ENCODE measurements around the gene NISCH. TPM values are rescaled to one million over a fixed set of nuclear protein-coding genes. Genes with fewer than 3 reads are reported as not detected.

The NISCH gene
- total RNA-seq, 2 experiments from 2014 or later, result 77.2 to 82.6 TPM

- Mint-ChIP-seq H3K4me1 (ENCODE audit: low read depth) (no peaks in the 10 kb centered on the region), H3K27me3 (ENCODE audit: low read depth) (no peaks in the 10 kb centered on the region), H3K36me3 (ENCODE audit: low read depth) (no peaks in the 10 kb centered on the region), H3K9me3 (ENCODE audit: insufficient read depth) (no peaks in the 10 kb centered on the region), H3K4me3 (no peak overlapping the region), H3K27ac (no peak overlapping the region)
- ATAC-seq (no peak), DNase-seq (no peak)
- POLR2A ChIA-PET, result no interaction called here
- CTCF ChIA-PET, result no interaction called here
Observed at GRCh38 chr3:52516509-52517195, 61.2 kb downstream of the NISCH start.

- no peaks in the 10 kb centered on the region for H3K27me3 Mint-ChIP-seq (ENCODE audit: low read depth)
- DNase-seq (no peak), ATAC-seq (no peak)
- no peaks in the 10 kb centered on the region for H3K4me1 Mint-ChIP-seq (ENCODE audit: low read depth)
- no peak overlapping the region for H3K27ac Mint-ChIP-seq
- H3K9me3 Mint-ChIP-seq (ENCODE audit: insufficient read depth), result no peaks in the 10 kb centered on the region
- POLR2A ChIA-PET, result no interaction called here
- CTCF ChIA-PET, result no interaction called here
- no peaks in the 10 kb centered on the region for H3K36me3 Mint-ChIP-seq (ENCODE audit: low read depth)
- no peak overlapping the region for H3K4me3 Mint-ChIP-seq
Observed at GRCh38 chr3:52517796-52518722, 62.7 kb downstream of the NISCH start.

DNA sequence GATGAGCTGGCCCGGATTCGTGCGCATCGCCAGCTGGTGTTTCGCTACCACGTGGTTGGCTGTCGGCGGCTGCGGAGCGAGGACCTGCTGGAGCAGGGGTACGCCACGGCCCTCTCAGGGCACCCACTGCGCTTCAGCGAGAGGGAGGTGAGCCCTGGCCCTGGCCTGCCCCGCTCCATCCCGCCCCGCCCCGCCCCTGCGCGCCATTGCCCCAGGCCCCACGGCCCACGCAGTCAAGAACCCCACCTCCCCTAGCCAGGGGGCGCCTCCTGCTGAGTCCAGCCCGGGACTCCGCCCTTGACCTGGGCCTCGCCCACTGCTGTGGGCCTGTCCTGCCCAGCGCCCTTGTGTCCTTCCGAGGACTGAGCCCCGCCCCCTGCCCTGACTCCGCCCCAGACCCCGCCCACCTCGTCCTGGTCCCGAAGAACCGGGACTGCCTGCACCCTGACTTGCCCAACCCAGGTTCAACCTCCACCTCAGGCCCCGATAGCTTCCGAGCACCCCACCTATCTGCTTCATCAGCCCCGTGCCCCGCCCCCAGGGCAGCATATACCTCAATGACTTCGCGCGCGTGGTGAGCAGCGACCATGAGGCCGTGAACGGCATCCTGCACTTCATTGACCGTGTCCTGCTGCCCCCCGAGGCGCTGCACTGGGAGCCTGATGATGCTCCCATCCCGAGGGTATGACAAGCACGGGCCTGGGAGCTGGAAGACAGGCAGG lies 63.5 kb downstream of the NISCH start:
- ChIA-PET CTCF (no interaction called here), POLR2A (no interaction called here)
- no peak overlapping the region for H3K4me3 Mint-ChIP-seq
- DNase-seq (no peak), ATAC-seq (no peak)
- H3K27ac Mint-ChIP-seq, result no peak overlapping the region
- no peaks in the 10 kb centered on the region for H3K36me3 Mint-ChIP-seq (ENCODE audit: low read depth)
- no peaks in the 10 kb centered on the region for H3K27me3 Mint-ChIP-seq (ENCODE audit: low read depth)
- no peaks in the 10 kb centered on the region for H3K4me1 Mint-ChIP-seq (ENCODE audit: low read depth)
- H3K9me3 Mint-ChIP-seq (ENCODE audit: insufficient read depth), result no peaks in the 10 kb centered on the region

- ATAC-seq, result no peak
- peaks cover 5% of the 10 kb centered on the region for H3K36me3 Mint-ChIP-seq (ENCODE audit: low read depth)
- CTCF ChIA-PET, result no interaction called here
- H3K27me3 Mint-ChIP-seq (ENCODE audit: low read depth), result no peaks in the 10 kb centered on the region
- H3K4me3 Mint-ChIP-seq, result no peak overlapping the region
- no peak overlapping the region for H3K27ac Mint-ChIP-seq
- DNase-seq, result no peak
- no peaks in the 10 kb centered on the region for H3K4me1 Mint-ChIP-seq (ENCODE audit: low read depth)
- no peaks in the 10 kb centered on the region for H3K9me3 Mint-ChIP-seq (ENCODE audit: insufficient read depth)
- POLR2A ChIA-PET, result interaction anchor here (0.9 kb wide), 1 partner anchor 107 kb away, joined by 3 read pairs; no protein-coding TSS in a partner anchor
Observed at GRCh38 chr3:52519445-52520140, 64.2 kb downstream of the NISCH start.

DNA sequence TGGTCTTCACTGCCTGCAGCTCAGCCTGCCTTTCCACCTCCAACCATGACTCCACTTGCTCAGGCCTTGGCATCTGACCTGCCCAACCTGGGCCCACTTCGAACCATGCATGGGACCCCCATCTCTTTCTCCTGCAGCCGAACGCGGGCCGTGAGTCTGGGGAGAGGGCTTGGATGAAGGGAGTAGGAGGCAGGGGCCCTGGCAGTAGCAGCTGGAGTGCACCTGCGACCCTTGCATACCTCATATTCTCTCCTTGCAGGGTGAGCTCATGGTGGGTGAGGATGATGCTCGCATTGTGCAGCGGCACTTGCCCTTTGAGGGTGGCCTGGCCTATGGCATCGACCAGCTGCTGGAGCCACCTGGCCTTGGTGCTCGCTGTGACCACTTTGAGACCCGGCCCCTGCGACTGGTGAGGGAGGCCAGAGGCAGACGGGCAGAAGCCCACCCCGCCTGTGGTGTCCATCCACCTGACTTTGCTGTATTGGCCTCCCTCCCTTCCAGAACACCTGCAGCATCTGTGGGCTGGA lies 64.8 kb downstream of the NISCH start:
- CTCF ChIA-PET, result no interaction called here
- Mint-ChIP-seq H3K4me1 (ENCODE audit: low read depth) (no peaks in the 10 kb centered on the region), H3K27me3 (ENCODE audit: low read depth) (no peaks in the 10 kb centered on the region), H3K9me3 (ENCODE audit: insufficient read depth) (no peaks in the 10 kb centered on the region), H3K27ac (no peak overlapping the region), H3K36me3 (ENCODE audit: low read depth) (peaks cover 5% of the 10 kb centered on the region), H3K4me3 (no peak overlapping the region)
- ATAC-seq, result no peak
- POLR2A ChIA-PET, result interaction anchor here (0.9 kb wide), 1 partner anchor 108 kb away, joined by 3 read pairs; no protein-coding TSS in a partner anchor
- DNase-seq, result no peak

DNA sequence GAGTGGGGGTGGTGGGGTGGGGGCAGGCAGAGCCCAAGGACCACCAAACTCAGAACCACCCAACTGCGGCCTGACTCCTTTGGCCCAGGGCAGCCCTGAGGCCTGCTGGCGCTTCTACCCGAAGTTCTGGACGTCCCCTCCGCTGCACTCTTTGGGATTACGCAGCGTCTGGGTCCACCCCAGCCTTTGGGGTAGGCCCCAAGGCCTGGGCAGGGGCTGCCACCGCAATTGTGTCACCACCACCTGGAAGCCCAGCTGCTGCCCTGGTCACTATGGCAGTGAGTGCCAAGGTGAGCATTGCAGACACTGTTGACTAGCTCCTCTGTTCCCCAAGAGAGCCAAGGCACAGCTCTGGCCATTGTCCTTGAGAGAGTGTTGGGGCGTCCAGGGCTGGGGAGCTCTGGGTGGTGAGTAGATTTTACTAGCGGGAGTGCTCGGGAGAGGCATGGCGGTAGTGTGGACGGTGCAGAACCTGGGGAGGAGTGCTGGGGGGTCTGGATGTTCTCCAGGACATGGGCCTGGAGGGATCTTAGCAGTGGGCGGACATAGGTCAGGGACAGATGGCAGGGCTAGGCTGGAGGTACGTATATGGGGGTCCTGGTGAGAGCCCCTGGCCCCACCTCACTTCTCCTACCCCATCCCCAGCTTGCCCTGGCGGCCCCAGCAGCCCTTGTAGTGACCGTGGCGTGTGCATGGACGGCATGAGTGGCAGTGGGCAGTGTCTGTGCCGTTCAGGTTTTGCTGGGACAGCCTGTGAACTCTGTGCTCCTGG lies 65.5 kb downstream of the NISCH start:
- DNase-seq (no peak), ATAC-seq (no peak)
- Mint-ChIP-seq H3K4me1 (ENCODE audit: low read depth) (no peaks in the 10 kb centered on the region), H3K9me3 (ENCODE audit: insufficient read depth) (no peaks in the 10 kb centered on the region), H3K36me3 (ENCODE audit: low read depth) (peaks cover 5% of the 10 kb centered on the region), H3K27ac (no peak overlapping the region), H3K27me3 (ENCODE audit: low read depth) (no peaks in the 10 kb centered on the region), H3K4me3 (no peak overlapping the region)
- POLR2A ChIA-PET, result no interaction called here
- CTCF ChIA-PET, result no interaction called here

DNA sequence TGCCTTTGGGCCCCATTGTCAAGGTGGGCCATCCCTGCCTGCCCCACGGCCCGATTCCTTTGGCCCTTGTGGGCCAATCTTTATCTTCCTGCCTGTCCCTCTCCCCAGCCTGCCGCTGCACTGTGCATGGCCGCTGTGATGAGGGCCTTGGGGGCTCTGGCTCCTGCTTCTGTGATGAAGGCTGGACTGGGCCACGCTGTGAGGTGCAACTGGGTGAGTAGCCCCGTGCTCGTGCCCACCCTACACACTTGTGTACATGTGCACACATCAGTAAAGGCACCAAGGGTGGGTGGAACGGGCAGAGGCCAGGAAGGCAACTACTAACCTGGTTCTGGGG lies 66.1 kb downstream of the NISCH start:
- Mint-ChIP-seq H3K27me3 (ENCODE audit: low read depth) (no peaks in the 10 kb centered on the region), H3K27ac (no peak overlapping the region), H3K4me3 (no peak overlapping the region), H3K4me1 (ENCODE audit: low read depth) (no peaks in the 10 kb centered on the region), H3K9me3 (ENCODE audit: insufficient read depth) (no peaks in the 10 kb centered on the region), H3K36me3 (ENCODE audit: low read depth) (peaks cover 6% of the 10 kb centered on the region)
- ATAC-seq (no peak), DNase-seq (no peak)
- ChIA-PET CTCF (no interaction called here), POLR2A (no interaction called here)

GRCh38 chr3:52521881-52522650 lies 66.7 kb downstream of the NISCH start:
- Mint-ChIP-seq H3K27me3 (ENCODE audit: low read depth) (no peaks in the 10 kb centered on the region), H3K9me3 (ENCODE audit: insufficient read depth) (no peaks in the 10 kb centered on the region), H3K4me1 (ENCODE audit: low read depth) (no peaks in the 10 kb centered on the region), H3K4me3 (no peak overlapping the region), H3K27ac (no peak overlapping the region), H3K36me3 (ENCODE audit: low read depth) (peaks cover 8% of the 10 kb centered on the region)
- ATAC-seq, result no peak
- CTCF ChIA-PET, result no interaction called here
- DNase-seq, result no peak
- POLR2A ChIA-PET, result no interaction called here

GRCh38 chr3:52522651-52523251 lies 67.3 kb downstream of the NISCH start:
- ATAC-seq (no peak), DNase-seq (no peak)
- ChIA-PET POLR2A (no interaction called here), CTCF (no interaction called here)
- Mint-ChIP-seq H3K27me3 (ENCODE audit: low read depth) (no peaks in the 10 kb centered on the region), H3K9me3 (ENCODE audit: insufficient read depth) (no peaks in the 10 kb centered on the region), H3K4me1 (ENCODE audit: low read depth) (no peaks in the 10 kb centered on the region), H3K36me3 (ENCODE audit: low read depth) (peaks cover 15% of the 10 kb centered on the region), H3K4me3 (no peak overlapping the region), H3K27ac (no peak overlapping the region)

DNA sequence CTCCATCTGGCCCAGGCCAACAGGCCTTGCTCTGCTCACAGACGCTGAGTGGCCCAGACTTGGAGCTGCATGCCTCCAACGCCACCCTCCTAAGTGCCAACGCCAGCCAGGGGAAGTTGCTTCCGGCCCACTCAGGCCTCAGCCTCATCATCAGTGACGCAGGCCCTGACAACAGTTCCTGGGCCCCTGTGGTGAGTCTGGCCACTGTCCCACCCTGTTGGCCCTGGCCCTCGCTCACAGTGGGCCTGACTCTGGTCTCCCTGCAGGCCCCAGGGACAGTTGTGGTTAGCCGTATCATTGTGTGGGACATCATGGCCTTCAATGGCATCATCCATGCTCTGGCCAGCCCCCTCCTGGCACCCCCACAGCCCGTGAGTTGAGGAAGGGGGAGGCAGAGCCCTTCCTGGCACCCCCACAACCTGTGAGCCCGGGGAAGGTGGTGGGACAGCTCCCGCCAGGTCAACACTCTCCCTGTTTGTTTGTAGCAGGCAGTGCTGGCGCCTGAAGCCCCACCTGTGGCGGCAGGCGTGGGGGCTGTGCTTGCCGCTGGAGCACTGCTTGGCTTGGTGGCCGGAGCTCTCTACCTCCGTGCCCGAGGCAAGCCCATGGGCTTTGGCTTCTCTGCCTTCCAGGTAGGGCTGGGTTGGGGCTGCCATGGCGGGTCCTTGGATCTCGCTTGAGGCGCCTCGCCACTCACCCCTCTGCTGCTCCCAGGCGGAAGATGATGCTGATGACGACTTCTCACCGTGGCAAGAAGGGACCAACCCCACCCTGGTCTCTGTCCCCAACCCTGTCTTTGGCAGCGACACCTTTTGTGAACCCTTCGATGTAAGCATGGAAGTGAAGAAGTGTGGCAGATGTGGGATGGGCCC lies 68.2 kb downstream of the NISCH start:
- DNase-seq (no peak), ATAC-seq (no peak)
- Mint-ChIP-seq H3K27ac (no peak overlapping the region), H3K36me3 (ENCODE audit: low read depth) (peaks cover 18% of the 10 kb centered on the region), H3K4me1 (ENCODE audit: low read depth) (no peaks in the 10 kb centered on the region), H3K4me3 (no peak overlapping the region), H3K9me3 (ENCODE audit: insufficient read depth) (no peaks in the 10 kb centered on the region), H3K27me3 (ENCODE audit: low read depth) (no peaks in the 10 kb centered on the region)
- POLR2A ChIA-PET, result no interaction called here
- CTCF ChIA-PET, result no interaction called here

Measured in activated CD8-positive, alpha-beta T cell treated with anti-CD3 and anti-CD28 coated beads, Interleukin-2, amount 10 ng/mL, durations not matched to agents 7 days and 5 days (primary cell).